Right cardiac atrium (tissue), 5 donors: ENCODE results near the gene ABCG1. TPM values are rescaled to one million over a fixed set of nuclear protein-coding genes. Genes with fewer than 3 reads are reported as not detected.
A peak's percentile ranks its signal among the peaks of the same experiment; 100 is the strongest.

Experiments used
- ATAC-seq, 2 donors: fragments of 200-7000 bp; cut with Tn5 transposase; one replicate each; pipeline versions ENCODE4 v1.8.0 to v1.9.1; 2020; ENCODE audit warnings: moderate library complexity in 2 of 2, mild to moderate bottlenecking in 1 of 2
- DNase-seq, 3 donors: peaks; one replicate each; pipeline ENCODE4 v3.0.0-alpha.2; 2020
- H3K27ac ChIP-seq: one replicate; pipeline ENCODE4 v1.5.1; 2013; ENCODE audit warnings: mild to moderate bottlenecking, low read length, control low read depth, moderate library complexity
- H3K27me3 ChIP-seq: one replicate; pipeline ENCODE4 v1.6.1; 2013; ENCODE audit not compliant: control insufficient read depth, insufficient read depth
- H3K4me1 ChIP-seq: one replicate; pipeline ENCODE4 v1.6.1; 2013; ENCODE audit warnings: low read length; ENCODE audit not compliant: control insufficient read depth, insufficient read depth
- H3K4me3 ChIP-seq: one replicate; pipeline ENCODE4 v1.5.1; 2013; ENCODE audit warnings: low read length, control low read depth
- H3K9me3 ChIP-seq: one replicate; pipeline ENCODE4 v1.6.1; 2013; ENCODE audit warnings: low read length; ENCODE audit not compliant: control insufficient read depth
- WGBS: extraction: QIAGEN DNeasy Blood & Tissue Kit; methylation state at CpG from one replicate; pipeline ENCODE4 v1.1.7; 2013; 5-methylcytosine and 5-hydroxymethylcytosine counted together
- intact Hi-C, 4 donors: fragments of 100-400 bp; cut with DNase I; formaldehyde crosslinking; loops; one replicate each; pipeline versions ENCODE4 v1.11.0 to v1.14.0; 2022 to 2023
- polyA plus RNA-seq: library from polyadenylated mRNA; stranded (reverse); fragments of 200-250 nt; gene quantifications from one replicate; pipeline ENCODE4 v1.2.3, GENCODE V29; 2013
- total RNA-seq, 4 donors: library from RNA; stranded (reverse); fragmentation: NEBNext Ultra II Directional; extraction: Animal tissue kit (Norgen Biotek cat#: 25700); gene quantifications; one replicate each; pipeline ENCODE4 v1.2.1, GENCODE V29; 2021
- donor health status: healthy with polysubstance abuse.
- donor health status: DM: no; HTN: yes; CAD: no.
- donor health status: DM: no; HTN: no; CAD: no.
- donor health status: DM: no; HTN: yes; CAD: no; lungs with severe emphysema.
- donor health status: DM: yes; HTN: yes; CAD: no.

ABCG1 gene
- total and polyA plus RNA-seq, 5 donors: 3.6 to 11.5 (median 5.7) TPM

DNA sequence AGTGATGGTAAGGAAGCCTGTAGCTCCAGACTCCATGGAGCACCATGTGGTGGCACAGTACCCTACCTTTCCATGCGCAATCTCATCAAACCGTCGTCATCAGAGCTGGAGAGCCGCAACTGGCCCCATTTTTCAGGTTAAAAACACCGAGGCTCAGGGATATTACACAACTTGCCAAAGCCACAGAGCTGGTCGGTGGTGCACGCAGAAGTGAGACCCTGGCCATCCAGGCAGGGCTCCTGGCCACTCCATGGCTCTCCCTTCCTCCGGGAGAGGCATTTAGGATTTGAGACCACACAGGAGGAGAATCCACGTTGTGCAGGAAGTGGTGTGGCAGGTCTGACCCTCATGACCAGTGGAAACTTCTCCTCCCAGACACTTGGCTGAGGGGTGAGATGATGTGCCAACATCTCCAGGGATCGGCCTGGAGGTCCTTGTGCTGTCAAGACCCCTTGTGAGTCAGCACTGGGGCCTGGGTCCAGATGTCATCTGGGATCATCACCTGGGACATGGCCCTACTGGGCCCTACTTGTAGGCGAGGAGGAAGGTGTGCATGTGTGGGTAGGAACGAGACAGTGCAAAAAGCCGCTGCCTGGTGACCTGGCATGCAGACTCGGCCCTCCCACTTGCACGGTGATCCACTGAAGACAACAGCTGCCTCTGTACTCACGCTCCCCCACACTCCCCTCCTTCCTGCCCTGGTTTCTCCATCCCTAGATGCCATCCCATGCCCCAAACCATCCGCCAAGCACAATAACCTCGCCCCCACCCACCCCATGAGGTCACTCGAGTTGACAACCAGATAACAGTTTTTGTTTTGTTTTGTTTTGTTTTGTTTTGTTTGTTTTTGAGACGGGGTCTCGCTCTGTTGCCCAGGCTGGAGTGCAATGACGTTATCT lies 85.9 kb downstream of the ABCG1 start:
- ATAC-seq (no peak), DNase-seq (no peak)
- 81% methylated on average over 22 of the region's 22 CpGs for WGBS
- Histone ChIP-seq H3K27ac (no peak overlapping the region), H3K9me3 (no peaks in the 10 kb centered on the region), H3K4me3 (no peak overlapping the region), H3K27me3 (no peaks in the 10 kb centered on the region), H3K4me1 (no peaks in the 10 kb centered on the region)
- intact Hi-C loops: no loop called here

DNA sequence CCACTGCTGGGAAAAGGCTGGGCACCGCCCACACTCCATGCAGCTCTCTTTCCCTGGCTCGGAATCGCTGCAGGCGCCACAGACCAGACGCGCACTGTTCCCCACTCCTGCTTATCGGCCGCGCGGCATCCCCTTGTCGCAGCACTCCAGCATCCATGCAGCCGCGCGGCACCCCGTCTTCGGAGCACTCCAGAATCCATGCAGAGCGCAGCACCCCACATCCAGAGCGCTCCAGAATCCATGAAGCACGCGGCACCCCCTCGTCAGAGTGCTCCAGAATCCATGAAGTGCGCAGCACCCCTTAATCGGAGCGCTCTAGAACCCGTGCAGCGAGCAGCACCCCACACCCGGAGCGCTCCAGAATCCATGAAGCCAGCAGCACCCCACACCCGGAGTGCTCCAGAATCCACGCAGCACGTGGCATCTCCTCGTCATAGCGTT lies 86.8 kb downstream of the ABCG1 start:
- no peaks in the 10 kb centered on the region for H3K4me1 ChIP-seq
- no peak overlapping the region for H3K4me3 ChIP-seq
- no peaks in the 10 kb centered on the region for H3K9me3 ChIP-seq
- H3K27me3 ChIP-seq: no peaks in the 10 kb centered on the region
- intact Hi-C loops: no loop called here
- 95% methylated on average over 33 of the region's 33 CpGs for whole genome bisulfite sequencing
- DNase-seq: no peak
- no peak for ATAC-seq
- no peak overlapping the region for H3K27ac ChIP-seq

DNA sequence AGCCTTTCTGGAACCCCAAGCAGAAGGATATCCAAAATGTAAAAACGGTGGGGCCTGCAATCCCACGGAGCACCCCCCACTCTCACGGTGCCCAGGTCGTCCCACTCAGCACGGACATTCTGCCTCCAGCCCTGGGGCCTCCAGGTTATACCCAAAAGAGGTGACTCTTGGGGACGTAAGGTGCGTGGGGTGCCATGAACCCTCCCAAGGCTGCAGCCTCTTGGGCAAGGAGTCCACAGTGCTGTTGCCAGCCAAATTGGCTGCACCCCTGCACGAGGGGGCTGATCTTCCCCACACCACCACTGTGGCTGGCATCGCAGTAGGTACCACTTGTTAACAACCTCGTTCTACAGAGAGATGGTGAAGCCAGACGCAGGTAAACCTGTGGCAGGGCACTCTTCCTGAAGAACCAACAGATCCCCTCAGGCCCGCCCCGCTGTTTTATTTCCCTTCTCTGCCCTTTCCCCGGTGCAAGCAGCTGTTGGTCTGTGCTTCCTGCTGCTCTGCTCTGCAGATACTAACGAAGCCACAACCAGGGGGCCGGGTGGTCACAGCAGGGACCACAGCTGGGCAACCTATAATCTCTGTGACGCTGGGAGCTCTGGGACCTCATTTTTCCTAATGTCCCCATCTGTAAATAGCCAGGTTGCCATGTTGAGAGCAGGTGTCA lies 87.6 kb downstream of the ABCG1 start:
- Histone ChIP-seq H3K4me1 (no peaks in the 10 kb centered on the region), H3K4me3 (no peak overlapping the region), H3K27me3 (no peaks in the 10 kb centered on the region), H3K9me3 (no peaks in the 10 kb centered on the region), H3K27ac (no peak overlapping the region)
- intact Hi-C loops: no loop called here
- ATAC-seq (no peak), DNase-seq (no peak)
- 74% methylated on average over 17 of the region's 17 CpGs for WGBS

DNA sequence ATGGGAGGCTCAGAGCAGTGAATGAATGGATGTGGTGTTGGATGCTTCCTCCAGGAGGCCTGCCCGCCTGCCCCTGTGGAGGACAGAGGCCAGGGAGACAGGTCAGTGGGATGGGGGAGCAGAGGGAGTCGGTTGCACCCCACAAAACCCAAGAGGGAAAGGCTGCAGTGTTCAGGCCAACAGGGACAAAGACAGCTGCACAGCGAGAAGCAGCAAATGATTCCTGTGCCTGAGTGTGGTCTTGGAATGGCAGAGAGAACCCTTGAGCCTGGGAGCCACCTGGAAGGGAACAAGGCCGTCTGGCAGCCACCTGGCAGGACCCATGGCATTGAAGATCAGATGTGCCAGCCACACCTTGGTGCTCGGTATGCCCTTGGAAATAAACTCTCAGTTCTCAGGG lies 88.2 kb downstream of the ABCG1 start:
- no peaks in the 10 kb centered on the region for H3K4me1 ChIP-seq
- H3K4me3 ChIP-seq: no peak overlapping the region
- no peaks in the 10 kb centered on the region for H3K9me3 ChIP-seq
- no peak overlapping the region for H3K27ac ChIP-seq
- no peaks in the 10 kb centered on the region for H3K27me3 ChIP-seq
- DNase-seq (no peak), ATAC-seq (no peak)
- intact Hi-C loops: no loop called here
- 78% methylated on average over 5 of the region's 5 CpGs for WGBS

DNA sequence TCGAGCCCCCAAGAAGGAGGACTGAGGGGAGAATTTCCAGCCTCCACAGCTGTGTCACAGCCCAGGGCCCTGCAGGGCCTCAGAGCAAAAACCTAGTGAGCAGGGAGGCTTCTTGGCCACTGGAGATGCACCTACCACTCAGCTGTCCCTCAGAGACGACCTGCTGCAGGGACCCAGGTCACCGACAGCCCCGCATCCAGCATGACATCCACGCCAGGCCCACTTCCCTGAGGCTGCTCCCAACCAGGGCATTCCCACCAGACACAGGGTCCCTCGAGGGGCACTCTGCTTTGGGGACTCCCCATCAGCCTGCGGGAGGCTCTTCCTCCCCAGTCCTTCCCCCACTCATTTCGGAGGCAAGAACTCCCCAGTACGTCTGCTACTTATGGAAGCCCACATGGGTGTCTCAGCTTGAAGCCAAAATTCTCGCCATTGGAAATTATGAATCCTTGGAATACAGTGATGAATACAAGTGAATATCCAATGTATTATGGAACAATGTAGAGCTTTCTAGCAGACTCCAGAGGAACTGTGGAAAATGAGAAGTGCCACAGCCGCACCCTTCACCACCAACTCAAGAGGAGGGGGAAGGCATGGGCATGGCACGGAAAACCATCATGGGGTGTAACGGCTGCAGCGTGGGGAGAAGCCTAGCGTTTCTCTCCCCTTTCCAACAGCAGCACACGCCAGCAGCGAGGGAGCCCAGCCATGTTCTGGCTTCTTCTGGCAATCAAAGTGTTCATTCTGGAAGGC lies 89.4 kb downstream of the ABCG1 start:
- DNase-seq (peak in 1 of 3 donors; percentile 54), ATAC-seq (no peak)
- intact Hi-C loops: no loop called here
- Histone ChIP-seq H3K9me3 (no peaks in the 10 kb centered on the region), H3K27me3 (no peaks in the 10 kb centered on the region), H3K27ac (no peak overlapping the region), H3K4me1 (peaks cover 5% of the 10 kb centered on the region), H3K4me3 (no peak overlapping the region)
- WGBS: 80% methylated on average over 17 of the region's 17 CpGs

DNA sequence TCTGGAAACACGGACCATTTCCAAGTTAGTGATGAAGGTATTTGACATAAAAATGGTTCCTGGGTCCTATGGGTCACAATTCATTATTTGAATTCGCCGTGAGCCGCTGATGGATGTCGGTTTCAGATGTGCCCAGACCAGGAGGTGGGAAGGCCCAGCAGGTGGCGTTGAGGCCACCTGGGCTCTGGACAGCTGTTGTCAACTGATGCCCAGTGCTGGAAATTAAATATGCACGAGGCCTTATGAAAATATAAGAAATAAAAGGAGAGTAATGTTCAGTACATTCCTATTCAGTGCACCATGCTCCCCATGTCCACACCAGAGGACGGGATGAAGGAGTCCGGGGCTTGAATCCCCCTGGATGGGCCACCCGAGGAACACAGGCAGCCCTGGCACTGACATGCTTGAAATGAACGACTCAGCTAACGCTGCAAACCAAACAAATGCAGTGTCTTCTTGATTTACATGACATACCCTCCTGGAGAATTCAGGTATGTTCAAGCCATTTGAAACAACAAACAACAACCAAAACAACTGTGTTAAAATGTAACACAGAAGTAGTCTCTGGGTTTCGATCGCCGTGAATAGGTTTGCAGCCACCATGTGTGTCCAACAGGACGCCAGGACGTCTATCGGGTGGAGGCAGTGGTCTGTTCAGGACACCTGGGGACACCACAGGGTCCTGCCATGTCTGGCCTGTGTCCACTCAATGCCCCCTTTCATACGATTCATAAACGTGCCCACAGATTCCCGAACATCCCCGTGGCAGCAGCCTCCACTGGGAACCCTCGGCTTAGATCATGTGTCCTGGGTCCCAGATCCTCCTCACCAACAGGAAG lies 90.2 kb downstream of the ABCG1 start:
- ATAC-seq (no peak), DNase-seq (no peak)
- H3K9me3 ChIP-seq: no peaks in the 10 kb centered on the region
- intact Hi-C loops: no loop called here
- no peaks in the 10 kb centered on the region for H3K27me3 ChIP-seq
- 56% methylated on average over 23 of the region's 23 CpGs for WGBS
- H3K4me3 ChIP-seq: no peak overlapping the region
- peaks cover 6% of the 10 kb centered on the region for H3K4me1 ChIP-seq
- no peak overlapping the region for H3K27ac ChIP-seq

DNA sequence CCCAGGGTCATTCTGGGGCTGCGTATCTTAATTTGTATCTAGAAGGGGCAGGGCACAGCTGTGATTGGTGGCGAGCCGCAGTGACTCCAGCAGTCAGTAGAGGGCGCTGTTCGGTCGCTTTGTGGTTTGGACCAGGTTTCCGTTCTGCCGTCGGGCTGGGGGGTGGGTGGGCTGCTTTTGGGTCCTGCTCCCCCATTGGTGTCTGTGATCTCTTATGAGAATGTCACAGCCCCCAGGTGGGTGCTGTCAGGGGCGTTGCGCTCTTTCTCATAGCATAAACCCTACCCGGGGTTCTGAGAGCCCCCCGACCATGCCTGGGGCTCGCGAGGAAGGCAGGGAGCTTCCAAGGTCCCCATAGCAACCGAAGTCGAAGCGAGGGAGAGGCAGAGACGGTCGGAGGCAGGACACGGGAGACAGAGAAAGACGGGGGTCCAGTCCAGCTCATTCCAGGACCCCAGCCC lies 90.8 kb downstream of the ABCG1 start:
- Histone ChIP-seq H3K27me3 (no peaks in the 10 kb centered on the region), H3K27ac (no peak overlapping the region), H3K4me1 (peaks cover 6% of the 10 kb centered on the region), H3K9me3 (no peaks in the 10 kb centered on the region), H3K4me3 (no peak overlapping the region)
- DNase-seq (peak in 2 of 3 donors; percentile 69 to 78), ATAC-seq (peak in 1 of 2 donors; percentile 31)
- WGBS: 11% methylated on average over 22 of the region's 22 CpGs
- intact Hi-C loops: no loop called here

DNA sequence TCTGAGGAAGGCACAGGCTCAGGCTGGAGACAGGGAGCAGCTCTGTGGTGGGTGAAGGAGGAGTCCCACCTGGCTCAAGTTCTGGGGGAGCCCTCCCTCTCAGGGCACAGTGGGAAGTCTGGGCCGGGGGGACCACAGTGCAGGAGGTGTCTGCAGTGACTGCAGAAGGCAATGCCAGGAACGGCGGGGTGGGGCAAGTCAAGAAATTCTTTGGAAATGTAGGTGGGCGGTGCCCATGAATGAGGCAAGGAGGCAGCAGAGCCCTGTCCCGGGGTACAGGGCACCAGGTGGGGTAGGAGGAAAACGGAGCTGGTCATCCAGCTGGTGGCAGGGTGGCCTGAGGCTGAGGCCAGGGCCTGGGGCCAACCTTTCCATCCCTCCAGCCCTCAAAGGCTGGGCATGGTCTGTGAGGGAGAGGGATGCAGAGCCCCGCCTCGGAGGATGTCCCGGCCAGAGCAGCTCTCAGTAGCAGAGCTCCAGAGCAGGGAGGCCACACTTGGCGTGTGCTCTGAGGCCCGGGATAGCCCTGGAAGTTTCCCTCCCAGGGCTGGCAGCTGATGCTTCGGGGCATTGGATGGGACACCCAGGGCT lies 91.6 kb downstream of the ABCG1 start:
- Histone ChIP-seq H3K4me1 (peaks cover 6% of the 10 kb centered on the region), H3K27me3 (no peaks in the 10 kb centered on the region), H3K27ac (no peak overlapping the region), H3K4me3 (no peak overlapping the region), H3K9me3 (no peaks in the 10 kb centered on the region)
- DNase-seq (no peak), ATAC-seq (no peak)
- intact Hi-C loops: no loop called here
- WGBS: 68% methylated on average over 12 of the region's 12 CpGs

DNA sequence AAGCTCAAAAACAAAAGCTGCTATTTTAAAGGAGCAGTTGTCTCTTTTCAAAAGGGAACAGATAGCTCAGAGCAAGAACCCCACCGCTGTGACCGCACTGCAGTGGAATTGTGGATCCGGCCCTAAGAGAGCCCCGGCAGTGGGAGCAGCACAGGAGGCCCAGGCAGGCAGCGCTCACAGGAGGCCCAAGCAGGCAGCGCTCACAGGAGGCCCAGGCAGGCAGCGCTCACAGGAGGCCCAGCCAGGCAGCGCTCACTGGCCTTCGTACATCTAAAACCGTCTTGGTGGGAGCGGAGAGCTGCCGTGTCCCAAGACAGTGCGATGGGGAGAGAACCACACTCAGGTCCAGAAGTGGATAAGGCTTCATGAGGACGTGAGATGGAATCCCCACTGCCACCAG lies 92.2 kb downstream of the ABCG1 start:
- intact Hi-C loops: no loop called here
- WGBS: 92% methylated on average over 14 of the region's 14 CpGs
- DNase-seq (no peak), ATAC-seq (no peak)
- Histone ChIP-seq H3K27me3 (no peaks in the 10 kb centered on the region), H3K4me3 (no peak overlapping the region), H3K9me3 (no peaks in the 10 kb centered on the region), H3K4me1 (peaks cover 6% of the 10 kb centered on the region), H3K27ac (no peak overlapping the region)
